GM12864 (cell line): Measurements from ENCODE around the gene USP28.
"Not testable (repeated sequence)": the region's sequence is repeated elsewhere in the genome, so short reads cannot be mapped to it uniquely, and the experiment has no call there.

Source experiments
- DNase-seq: peaks from one replicate; pipeline ENCODE4 v3.0.0-alpha.2; 2011; ENCODE audit warnings: low read depth
- H3K4me3 ChIP-seq: 2 replicates; pipeline ENCODE4 v1.5.1; 2011; ENCODE audit warnings: mild to moderate bottlenecking, low read depth, low read length, control low read depth
- CTCF ChIP-seq: IDR thresholded peaks from 2 replicates; pipeline ENCODE4 v1.5.1; 2011; ENCODE audit warnings: low read depth, mild to moderate bottlenecking, moderate library complexity, low read length, control low read depth, inconsistent platforms; ENCODE audit errors: missing control alignments

USP28 gene

DNA sequence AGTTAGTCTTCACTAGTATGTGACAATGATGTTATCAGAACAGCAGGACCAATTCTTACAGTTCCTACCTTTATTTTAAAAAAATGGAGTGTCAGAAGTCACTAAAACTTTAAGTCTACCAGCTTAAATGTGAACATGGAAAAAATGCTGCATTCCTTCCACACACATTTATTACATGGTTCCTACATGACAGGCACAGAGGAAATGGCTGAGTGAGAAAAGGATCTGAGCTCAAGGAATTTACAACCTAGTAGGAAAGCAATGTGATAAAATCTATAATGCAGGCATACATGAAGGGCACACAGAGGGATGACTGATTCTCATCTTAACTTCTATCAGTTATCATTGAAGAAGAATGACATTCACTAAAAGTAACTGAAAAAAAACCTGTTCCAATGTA lies 72.8 kb downstream of the USP28 start:
- no peak overlapping the region for H3K4me3 ChIP-seq
- TF ChIP-seq CTCF = no peak
- no peak for DNase-seq

- H3K4me3 ChIP-seq = no peak overlapping the region
- TF ChIP-seq CTCF = peak; percentile 65
- DNase-seq = no peak
Observed at GRCh38 chr11:113796663-113797259, 78.6 kb downstream of the USP28 start.

- no peak overlapping the region for H3K4me3 ChIP-seq
- no peak for TF ChIP-seq CTCF
- no peak for DNase-seq
Observed at GRCh38 chr11:113789675-113790320, 85.6 kb downstream of the USP28 start.

GRCh38 chr11:113789016-113789415 lies 86.4 kb downstream of the USP28 start:
- not testable (repeated sequence) for DNase-seq, H3K4me3 ChIP-seq

- DNase-seq = no peak
- no peak overlapping the region for H3K4me3 ChIP-seq
- TF ChIP-seq CTCF = no peak
Observed at GRCh38 chr11:113782134-113782533, 93.2 kb downstream of the USP28 start.

- TF ChIP-seq CTCF = no peak
- no peak overlapping the region for H3K4me3 ChIP-seq
- no peak for DNase-seq
Observed at GRCh38 chr11:113781682-113782081, 93.7 kb downstream of the USP28 start.

GRCh38 chr11:113779496-113779895 lies 95.9 kb downstream of the USP28 start, which contains the start of gene CLDN25:
TSS of gene CLDN25 (plus strand) at chr11:113779796. CDS start at chr11:113779796, 0 bp downstream.
- no peak for TF ChIP-seq CTCF
- no peak within 1 kb of the TSS for H3K4me3 ChIP-seq
- DNase-seq = no peak
